HuH-7 (cell line): Measurements from ENCODE around the gene RIT2.

Experiments used
- DNase-seq: peaks from one replicate; pipeline ENCODE4 v3.0.0; 2011; ENCODE audit warnings: low spot score

Gene RIT2

GRCh38 chr18:43010611-43011010, 104.9 kb downstream of the RIT2 start:
- DNase-seq: no peak

DNA sequence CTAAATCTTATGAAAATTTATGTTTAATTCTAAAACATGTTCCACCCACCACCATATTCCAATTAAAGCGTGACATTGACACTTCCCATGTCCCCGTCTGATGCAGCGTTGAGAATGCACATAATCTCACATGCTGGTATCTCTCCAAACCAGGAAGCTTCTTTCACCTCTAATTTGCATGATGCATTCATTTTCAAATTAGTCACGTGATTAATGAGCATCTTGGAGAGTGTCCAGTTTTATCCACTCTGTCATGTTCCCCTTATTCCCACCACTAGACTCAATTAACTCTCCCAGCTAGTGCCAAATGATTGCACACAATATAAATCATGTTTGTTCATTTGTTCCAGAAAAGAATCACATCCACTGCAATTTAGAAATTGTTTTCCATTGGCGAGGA, 105.8 kb downstream of the RIT2 start:
- no peak for DNase-seq

DNA sequence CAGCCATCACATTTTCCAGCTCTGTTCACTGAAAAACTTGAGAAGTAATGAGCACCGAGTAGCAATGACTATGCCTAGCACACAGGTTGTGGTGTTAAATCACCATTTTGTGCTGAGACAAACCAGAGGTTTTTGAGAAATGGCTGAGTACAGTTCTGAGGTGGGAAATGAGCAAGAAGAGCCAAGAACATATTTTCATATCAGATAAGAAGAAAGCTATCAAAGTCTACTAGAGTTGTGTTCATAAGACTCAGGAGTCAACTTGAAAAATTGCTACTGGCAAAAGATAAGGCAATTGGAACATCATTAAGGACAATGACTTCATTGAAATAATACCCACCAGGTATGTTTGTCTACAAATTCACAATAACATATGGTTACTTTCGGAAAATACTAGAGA, 108.1 kb downstream of the RIT2 start:
- DNase-seq: no peak

GRCh38 chr18:43004421-43004820, 111.1 kb downstream of the RIT2 start:
- no peak for DNase-seq

DNA sequence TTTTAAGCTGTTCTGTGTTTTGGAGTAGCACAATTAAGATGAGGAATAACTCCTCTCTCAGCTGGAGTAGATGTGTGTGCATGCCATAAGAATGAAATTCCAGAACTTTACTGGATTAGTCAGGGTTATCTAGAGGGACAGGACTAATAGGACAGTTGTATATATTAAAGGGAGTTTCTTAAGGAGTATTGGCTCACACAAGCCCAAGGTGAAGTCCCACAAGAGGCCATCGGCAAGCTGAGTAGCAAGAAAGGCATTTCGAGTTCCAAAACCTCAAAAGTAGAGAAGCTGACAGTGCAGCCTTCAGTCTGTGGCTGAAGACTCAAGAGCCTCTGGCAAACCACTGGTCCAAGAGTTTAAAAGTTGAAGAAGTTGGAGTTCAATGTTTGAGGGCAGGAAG, 113.7 kb downstream of the RIT2 start:
- no peak for DNase-seq

DNA sequence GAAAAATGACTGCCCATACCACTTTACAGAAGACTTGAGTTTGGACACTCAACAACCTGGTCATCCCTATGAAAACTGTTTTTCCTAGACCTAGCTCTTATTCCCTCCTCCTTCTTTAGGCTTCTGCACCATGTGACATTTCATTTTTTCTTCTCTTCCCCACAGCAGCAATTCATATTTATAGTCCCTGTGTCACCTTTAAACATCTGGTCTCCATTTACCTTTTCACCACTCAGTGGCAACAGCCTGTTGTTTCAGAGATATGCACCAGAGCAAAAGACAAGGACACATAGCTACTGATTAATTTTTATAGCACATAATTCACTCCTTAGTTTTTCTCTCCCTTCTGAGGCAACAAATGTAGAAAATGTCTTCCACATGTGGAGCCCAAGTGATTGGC, 118.7 kb downstream of the RIT2 start:
- DNase-seq: no peak

DNA sequence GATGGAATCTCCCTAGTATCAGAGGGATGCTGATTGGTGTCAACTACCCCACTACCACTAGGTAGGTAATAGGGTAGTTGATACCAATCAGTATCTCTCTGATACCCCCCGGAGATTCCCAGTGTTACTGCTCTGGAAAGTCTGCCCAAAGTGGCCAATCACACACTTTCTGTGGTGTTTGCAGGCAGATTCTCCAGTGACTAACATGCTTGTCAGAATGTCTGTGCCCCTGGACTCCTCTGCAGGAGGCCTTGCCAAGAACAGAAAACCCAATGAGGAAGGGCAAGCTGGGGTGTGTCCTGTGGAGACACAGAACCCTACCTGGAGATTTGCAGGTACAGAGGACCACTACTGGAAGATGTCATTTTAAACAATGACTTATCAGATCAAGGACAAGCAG, 135.1 kb downstream of the RIT2 start:
- DNase-seq: no peak

DNA sequence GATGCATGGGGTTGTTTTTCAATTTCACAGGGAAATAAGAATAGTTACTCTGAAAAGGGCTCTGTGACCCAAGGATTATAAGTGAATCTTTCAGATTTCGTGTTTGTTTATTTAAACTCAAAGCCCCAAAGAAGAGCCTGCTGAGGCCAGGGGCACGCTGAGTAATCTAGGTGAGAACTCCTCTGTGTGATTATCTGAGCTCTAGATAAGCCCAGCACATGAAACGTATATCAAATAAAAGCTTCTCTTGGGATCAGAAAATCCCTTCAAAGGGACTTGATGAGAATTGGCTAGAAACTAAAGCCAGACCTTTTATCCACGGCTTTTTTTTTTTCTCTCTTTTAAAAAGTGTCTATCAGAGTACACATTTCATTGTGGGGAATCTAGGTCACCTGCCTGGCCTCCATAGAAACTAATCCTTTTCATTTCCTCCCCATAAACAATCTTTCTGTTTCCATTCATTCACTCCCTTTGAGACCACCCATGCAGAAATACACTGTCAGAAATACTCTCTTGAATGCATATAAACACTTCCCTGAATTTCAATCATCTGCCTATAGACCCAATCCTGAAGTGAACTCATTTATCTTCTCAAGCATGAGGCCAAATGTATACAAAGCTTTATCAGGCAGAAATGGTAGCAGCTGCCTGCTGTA, 137.4 kb downstream of the RIT2 start:
- no peak for DNase-seq

GRCh38 chr18:42976869-42977590, 138.5 kb downstream of the RIT2 start:
- DNase-seq: no peak

GRCh38 chr18:42969366-42969765, 146.1 kb downstream of the RIT2 start:
- no peak for DNase-seq

DNA sequence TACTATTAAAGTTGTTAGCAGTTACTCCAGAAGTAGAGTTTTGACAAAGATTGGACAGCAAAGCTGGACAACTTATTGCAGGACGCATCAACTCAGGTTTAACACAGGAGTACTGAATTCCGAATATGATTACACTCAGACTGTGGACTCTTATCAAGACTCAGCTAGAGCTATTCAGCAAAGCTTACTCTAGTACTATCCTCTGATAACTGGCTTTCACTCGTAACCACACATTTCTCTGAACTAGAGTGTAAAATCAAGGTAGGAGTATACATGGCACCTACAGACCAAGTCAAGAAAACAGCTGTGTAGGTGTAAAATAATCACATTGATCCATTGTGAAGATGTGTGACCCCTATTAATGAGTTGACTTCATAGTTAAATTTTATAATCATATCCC, 154.2 kb downstream of the RIT2 start:
- DNase-seq: no peak

- no peak for DNase-seq
These were observed 156.0 kb downstream of the RIT2 start for GRCh38 chr18:42959528-42959927.

- no peak for DNase-seq
These were observed 157.1 kb downstream of the RIT2 start for GRCh38 chr18:42958353-42958752.

- no peak for DNase-seq
These were observed 159.2 kb downstream of the RIT2 start for GRCh38 chr18:42956287-42956686.

GRCh38 chr18:42954887-42955286, 160.6 kb downstream of the RIT2 start:
- no peak for DNase-seq

GRCh38 chr18:42953306-42953705, 162.2 kb downstream of the RIT2 start:
- no peak for DNase-seq

DNA sequence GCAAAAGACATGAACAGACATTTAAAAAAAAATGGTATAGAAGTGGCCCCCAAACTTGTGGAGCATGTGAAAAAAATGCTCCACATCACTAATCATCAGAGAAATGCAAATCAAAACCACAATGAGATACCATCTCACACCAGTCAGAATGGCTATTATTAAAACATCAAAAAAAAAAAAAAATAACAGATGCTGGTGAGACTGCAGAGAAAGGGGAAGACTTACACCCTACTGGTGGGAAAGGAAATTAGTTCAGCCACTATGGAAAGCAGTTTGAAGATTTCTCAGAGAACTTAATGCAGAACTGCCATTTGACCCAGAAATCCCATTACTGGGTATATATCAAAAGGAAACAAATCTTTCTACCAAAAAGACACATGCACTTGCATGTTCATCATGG, 164.8 kb downstream of the RIT2 start:
- no peak for DNase-seq

DNA sequence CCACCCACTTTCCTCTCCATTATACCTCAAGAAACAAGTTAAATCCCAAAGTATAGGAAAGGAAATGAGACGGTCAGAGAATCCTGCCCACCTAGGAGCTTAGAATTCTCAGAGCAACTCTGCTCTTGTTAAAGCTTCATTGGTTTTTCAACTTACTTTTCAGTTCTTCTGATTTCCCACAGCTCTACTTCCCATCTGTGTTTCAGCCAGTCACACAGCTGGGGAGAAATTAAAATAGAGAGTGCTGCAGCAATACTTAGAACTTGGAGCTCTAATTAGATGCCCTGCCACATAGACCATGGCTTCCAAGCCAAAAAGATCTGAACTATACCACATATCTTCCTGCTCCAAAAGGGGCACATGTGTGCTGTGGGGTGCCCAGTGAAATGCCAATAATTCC, 166.7 kb downstream of the RIT2 start:
- no peak for DNase-seq

DNA sequence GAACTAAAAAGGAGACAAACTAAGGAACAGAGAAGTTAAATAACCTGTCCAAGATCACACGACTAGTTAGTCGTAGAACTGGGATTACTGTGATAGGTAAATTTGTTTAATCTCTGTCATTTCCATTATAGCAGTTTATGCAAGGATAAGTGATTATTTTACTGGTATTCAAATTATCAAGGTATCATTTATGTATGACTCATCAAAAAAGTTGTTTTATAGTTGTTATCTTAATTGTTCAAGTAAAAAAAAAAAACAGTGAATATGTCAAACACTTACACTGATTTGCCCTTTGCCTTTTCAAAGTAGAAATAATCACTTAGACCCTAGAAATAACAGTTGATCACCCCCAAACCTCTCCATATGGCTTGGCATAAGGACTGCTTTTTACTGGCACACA, 173.6 kb downstream of the RIT2 start:
- no peak for DNase-seq

- DNase-seq: no peak
These were observed 174.5 kb downstream of the RIT2 start for GRCh38 chr18:42941021-42941420.

- no peak for DNase-seq
These were observed 178.0 kb downstream of the RIT2 start for GRCh38 chr18:42937436-42937835.

DNA sequence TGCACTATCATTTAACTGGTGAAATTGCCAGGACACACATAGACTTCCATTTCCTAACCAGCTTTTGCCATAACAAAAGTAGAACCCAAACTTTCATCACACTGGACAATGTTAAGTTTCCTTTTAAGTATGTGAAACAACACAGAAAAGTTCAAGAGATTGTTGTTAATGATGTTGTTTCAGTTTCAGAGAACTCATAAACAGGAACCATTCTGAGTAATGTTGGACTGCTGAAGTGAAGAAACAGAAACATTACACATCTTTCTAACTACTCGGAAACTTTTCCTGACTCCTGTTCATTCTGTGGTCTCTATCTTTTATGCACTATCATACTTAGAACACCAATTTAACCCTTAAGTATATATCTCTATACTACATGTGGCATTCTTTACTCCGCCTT, 179.2 kb downstream of the RIT2 start:
- no peak for DNase-seq

DNA sequence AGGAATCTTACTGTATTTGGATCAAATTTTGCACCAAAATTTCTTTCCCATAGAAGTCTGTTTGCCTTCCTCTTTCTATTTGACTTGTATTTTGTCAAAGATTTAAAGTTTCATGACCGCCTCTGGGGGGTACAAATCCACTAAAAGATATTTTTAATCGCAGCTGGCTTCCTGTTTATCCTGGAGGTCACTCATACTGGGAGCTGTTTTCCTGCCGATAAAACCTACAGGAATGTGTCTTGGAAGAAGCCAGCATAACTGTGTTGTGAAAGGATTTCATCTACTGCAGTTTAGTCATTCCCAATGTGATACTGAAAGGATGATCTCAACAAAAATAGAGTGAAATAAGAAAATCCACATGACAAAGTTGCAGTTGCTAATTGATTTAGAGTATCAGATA, 184.0 kb downstream of the RIT2 start:
- no peak for DNase-seq

DNA sequence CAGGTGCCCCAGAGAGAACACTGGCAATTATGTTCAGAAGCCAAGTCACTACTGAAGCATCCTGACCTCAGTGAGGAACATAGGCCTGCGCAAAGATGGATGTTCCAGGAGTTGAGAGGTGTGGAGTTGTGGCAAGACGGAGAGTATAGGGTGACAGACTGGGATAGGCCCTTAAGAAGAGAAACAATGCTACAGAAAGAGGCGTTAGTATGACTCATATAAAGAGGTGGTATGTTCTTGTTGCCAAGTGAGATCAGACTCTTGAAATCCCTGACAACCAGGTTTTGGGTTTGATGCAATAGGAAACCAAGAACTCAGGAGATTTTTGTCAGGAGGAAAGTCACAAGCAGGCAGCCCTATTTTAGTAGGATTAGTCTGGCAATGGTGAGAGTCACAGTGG, 185.6 kb downstream of the RIT2 start:
- no peak for DNase-seq
